ENCODE measurements around the gene GLRX. TPM values are rescaled to one million over a fixed set of nuclear protein-coding genes. Genes with fewer than 3 reads are reported as not detected.

The GLRX gene
- total and polyA plus RNA-seq, 2 of the 13 experiments (the other 11 are each of a cell fraction or from before 2014, with no cell fraction given): 63.8 to 499 TPM

DNA sequence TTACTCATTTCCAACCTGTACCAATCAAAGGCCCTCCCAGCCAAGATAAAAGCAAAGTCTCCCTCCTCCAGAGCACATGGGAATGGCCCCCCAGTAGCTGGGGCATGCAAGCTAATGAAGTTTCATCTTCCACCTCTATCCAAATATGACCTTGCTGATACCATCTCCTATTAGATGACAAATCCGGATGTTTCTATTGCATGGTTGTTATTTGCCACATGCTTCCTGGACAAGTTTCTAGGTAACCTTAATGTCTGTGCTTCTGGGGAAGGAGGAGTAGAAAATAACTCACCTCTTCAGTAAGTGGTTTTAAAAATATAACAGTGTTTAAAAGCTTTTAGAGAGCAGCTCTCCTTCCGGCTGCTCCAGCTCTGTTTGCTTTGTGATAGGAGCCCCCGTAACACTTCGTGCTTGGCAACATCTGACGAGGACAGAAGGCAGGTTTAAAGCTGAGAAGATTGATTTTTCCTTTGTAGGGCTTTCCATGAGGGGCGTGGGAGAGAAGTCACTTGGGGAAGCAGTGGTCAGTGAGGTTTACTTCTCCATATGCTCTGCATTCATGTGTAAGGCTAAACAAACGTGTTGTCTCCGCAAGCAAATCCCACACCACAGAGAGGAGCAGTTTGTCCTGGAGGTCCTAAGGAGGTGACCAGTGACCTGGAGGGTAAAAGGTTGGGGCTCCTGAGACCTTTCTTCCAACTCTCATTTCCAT, 40.3 kb upstream of the GLRX start (continued):
- TF ChIP-seq ZNF12 (CRISPR knock-in tag; IDR thresholded peaks at IDR 0.05) (no peak), KLF11 (CRISPR knock-in tag; IDR thresholded peaks at IDR 0.05) (no peak), U2AF1 (optimal IDR thresholded peaks at IDR 0.05; ENCODE audit: low read depth, low read length) (no peak), ZNF101 (CRISPR knock-in tag; IDR thresholded peaks at IDR 0.05; ENCODE audit: borderline replicate concordance, low read depth) (no peak), PHF21A (CRISPR knock-in tag; IDR thresholded peaks at IDR 0.05) (peak; percentile 71), KDM5B (CRISPR knock-in tag; IDR thresholded peaks at IDR 0.05; ENCODE audit: borderline replicate concordance) (0 out of 2 replicates have a peak, but pooled peaks have one; percentile 33), NCOA2 (CRISPR knock-in tag; IDR thresholded peaks at IDR 0.05) (peak; percentile 95), NR2F2 (IDR thresholded peaks at IDR 0.05; ENCODE audit: borderline replicate concordance, low read depth) (no peak), CHD2 (IDR thresholded peaks at IDR 0.05; ENCODE audit: low read depth, low read length) (no peak), ZNF772 (CRISPR knock-in tag; IDR thresholded peaks at IDR 0.05) (no peak; the same call in 1 of the 2 replicates), ZNF83 (CRISPR knock-in tag; IDR thresholded peaks at IDR 0.05; ENCODE audit: borderline replicate concordance) (no peak), ERF (CRISPR knock-in tag; IDR thresholded peaks at IDR 0.05) (no peak), HNRNPL (IDR thresholded peaks at IDR 0.05; ENCODE audit: low read depth, low read length) (no peak), ZNF674 (CRISPR knock-in tag; IDR thresholded peaks at IDR 0.05; ENCODE audit: low read depth) (no peak), MYC (CRISPR knock-in tag; IDR thresholded peaks at IDR 0.05; ENCODE audit: borderline replicate concordance) (peak; percentile 59; the same call in 1 of the 2 replicates), ZNF629 (CRISPR knock-in tag; conservative IDR thresholded peaks at IDR 0.05) (no peak), ATRX (CRISPR knock-in tag; IDR thresholded peaks at IDR 0.05; ENCODE audit: borderline replicate concordance) (no peak), HCFC1 (IDR thresholded peaks at IDR 0.05; ENCODE audit: low read depth, low read length) (no peak)
- TF ChIP-seq, protein P1, sequence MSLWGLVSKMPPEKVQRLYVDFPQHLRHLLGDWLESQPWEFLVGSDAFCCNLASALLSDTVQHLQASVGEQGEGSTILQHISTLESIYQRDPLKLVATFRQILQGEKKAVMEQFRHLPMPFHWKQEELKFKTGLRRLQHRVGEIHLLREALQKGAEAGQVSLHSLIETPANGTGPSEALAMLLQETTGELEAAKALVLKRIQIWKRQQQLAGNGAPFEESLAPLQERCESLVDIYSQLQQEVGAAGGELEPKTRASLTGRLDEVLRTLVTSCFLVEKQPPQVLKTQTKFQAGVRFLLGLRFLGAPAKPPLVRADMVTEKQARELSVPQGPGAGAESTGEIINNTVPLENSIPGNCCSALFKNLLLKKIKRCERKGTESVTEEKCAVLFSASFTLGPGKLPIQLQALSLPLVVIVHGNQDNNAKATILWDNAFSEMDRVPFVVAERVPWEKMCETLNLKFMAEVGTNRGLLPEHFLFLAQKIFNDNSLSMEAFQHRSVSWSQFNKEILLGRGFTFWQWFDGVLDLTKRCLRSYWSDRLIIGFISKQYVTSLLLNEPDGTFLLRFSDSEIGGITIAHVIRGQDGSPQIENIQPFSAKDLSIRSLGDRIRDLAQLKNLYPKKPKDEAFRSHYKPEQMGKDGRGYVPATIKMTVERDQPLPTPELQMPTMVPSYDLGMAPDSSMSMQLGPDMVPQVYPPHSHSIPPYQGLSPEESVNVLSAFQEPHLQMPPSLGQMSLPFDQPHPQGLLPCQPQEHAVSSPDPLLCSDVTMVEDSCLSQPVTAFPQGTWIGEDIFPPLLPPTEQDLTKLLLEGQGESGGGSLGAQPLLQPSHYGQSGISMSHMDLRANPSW (CRISPR knock-in tag; IDR thresholded peaks at IDR 0.05; ENCODE audit: borderline replicate concordance): peak; percentile 32; the same call in 1 of the 2 replicates
- TF ChIP-seq, protein P2, sequence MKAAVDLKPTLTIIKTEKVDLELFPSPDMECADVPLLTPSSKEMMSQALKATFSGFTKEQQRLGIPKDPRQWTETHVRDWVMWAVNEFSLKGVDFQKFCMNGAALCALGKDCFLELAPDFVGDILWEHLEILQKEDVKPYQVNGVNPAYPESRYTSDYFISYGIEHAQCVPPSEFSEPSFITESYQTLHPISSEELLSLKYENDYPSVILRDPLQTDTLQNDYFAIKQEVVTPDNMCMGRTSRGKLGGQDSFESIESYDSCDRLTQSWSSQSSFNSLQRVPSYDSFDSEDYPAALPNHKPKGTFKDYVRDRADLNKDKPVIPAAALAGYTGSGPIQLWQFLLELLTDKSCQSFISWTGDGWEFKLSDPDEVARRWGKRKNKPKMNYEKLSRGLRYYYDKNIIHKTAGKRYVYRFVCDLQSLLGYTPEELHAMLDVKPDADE (CRISPR knock-in tag; IDR thresholded peaks at IDR 0.05): no peak
- TF ChIP-seq, protein P3, sequence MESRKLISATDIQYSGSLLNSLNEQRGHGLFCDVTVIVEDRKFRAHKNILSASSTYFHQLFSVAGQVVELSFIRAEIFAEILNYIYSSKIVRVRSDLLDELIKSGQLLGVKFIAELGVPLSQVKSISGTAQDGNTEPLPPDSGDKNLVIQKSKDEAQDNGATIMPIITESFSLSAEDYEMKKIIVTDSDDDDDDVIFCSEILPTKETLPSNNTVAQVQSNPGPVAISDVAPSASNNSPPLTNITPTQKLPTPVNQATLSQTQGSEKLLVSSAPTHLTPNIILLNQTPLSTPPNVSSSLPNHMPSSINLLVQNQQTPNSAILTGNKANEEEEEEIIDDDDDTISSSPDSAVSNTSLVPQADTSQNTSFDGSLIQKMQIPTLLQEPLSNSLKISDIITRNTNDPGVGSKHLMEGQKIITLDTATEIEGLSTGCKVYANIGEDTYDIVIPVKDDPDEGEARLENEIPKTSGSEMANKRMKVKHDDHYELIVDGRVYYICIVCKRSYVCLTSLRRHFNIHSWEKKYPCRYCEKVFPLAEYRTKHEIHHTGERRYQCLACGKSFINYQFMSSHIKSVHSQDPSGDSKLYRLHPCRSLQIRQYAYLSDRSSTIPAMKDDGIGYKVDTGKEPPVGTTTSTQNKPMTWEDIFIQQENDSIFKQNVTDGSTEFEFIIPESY (CRISPR knock-in tag; IDR thresholded peaks at IDR 0.05): no peak
- TF ChIP-seq, protein P4, sequence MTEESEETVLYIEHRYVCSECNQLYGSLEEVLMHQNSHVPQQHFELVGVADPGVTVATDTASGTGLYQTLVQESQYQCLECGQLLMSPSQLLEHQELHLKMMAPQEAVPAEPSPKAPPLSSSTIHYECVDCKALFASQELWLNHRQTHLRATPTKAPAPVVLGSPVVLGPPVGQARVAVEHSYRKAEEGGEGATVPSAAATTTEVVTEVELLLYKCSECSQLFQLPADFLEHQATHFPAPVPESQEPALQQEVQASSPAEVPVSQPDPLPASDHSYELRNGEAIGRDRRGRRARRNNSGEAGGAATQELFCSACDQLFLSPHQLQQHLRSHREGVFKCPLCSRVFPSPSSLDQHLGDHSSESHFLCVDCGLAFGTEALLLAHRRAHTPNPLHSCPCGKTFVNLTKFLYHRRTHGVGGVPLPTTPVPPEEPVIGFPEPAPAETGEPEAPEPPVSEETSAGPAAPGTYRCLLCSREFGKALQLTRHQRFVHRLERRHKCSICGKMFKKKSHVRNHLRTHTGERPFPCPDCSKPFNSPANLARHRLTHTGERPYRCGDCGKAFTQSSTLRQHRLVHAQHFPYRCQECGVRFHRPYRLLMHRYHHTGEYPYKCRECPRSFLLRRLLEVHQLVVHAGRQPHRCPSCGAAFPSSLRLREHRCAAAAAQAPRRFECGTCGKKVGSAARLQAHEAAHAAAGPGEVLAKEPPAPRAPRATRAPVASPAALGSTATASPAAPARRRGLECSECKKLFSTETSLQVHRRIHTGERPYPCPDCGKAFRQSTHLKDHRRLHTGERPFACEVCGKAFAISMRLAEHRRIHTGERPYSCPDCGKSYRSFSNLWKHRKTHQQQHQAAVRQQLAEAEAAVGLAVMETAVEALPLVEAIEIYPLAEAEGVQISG (CRISPR knock-in tag; IDR thresholded peaks at IDR 0.05): peak; percentile 29; the same call in 1 of the 2 replicates

Measured in HepG2 (cell line).